Muscle layer of colon (tissue), 2 donors: ENCODE data around the gene GTPBP1.

Experiments
- H3K27ac ChIP-seq: one replicate; pipeline ENCODE4 v1.7.0; 2013; ENCODE audit warnings: low read depth, mild to moderate bottlenecking, low read length, moderate library complexity
- H3K27me3 ChIP-seq, 2 donors: one replicate each; pipeline ENCODE4 v1.7.0; 2013; ENCODE audit warnings: low read length in 2 of 2, mild to moderate bottlenecking in 2 of 2; ENCODE audit not compliant: insufficient read depth in 2 of 2, control insufficient read depth in 1 of 2
- H3K36me3 ChIP-seq: one replicate; pipeline ENCODE4 v1.7.0; 2013; ENCODE audit warnings: mild to moderate bottlenecking, low read length; ENCODE audit not compliant: insufficient read depth
- H3K4me1 ChIP-seq: one replicate; pipeline ENCODE4 v1.7.0; 2013; ENCODE audit warnings: mild to moderate bottlenecking, low read length; ENCODE audit not compliant: insufficient read depth
- H3K4me3 ChIP-seq, 2 donors: one replicate each; pipeline ENCODE4 v1.7.0; 2013; ENCODE audit warnings: low read length in 2 of 2, low read depth in 1 of 2, mild to moderate bottlenecking in 1 of 2, moderate library complexity in 1 of 2
- H3K9ac ChIP-seq: one replicate; pipeline ENCODE4 v1.7.0; 2013; ENCODE audit warnings: low read length
- H3K9me3 ChIP-seq: one replicate; pipeline ENCODE4 v1.7.0; 2013; ENCODE audit warnings: mild to moderate bottlenecking, low read length
- donor health status: abdominal sarcoma.
- donor health status: Adenocarcinoma of cecum.

The GTPBP1 gene

DNA sequence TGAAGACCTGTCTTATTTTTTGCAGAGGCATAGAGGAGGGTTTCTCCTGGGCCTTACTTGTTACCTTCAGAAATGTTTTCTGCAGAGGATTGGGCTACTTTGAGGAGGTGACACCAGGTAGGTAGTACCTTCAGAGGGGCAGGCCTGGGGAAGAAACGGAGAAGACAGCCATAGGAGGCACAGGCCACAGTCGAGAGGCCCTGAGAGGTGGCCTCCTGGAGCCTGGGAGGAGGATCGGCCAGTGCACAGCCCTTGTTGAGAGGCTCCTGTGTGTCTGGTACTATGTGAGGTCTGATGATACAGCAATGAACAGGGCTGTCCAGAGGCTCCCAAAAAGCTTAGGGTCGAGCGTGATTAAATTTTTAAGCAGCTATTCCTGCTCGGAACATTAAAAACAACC lies 11.5 kb downstream of the GTPBP1 start:
- Histone ChIP-seq H3K36me3 (peaks cover 47% of the 10 kb centered on the region), H3K4me1 (peaks cover 18% of the 10 kb centered on the region), H3K27ac (no peak overlapping the region), H3K27me3 (no peaks in the 10 kb centered on the region), H3K9ac (no peak overlapping the region), H3K4me3 (no peak overlapping the region), H3K9me3 (no peaks in the 10 kb centered on the region)

DNA sequence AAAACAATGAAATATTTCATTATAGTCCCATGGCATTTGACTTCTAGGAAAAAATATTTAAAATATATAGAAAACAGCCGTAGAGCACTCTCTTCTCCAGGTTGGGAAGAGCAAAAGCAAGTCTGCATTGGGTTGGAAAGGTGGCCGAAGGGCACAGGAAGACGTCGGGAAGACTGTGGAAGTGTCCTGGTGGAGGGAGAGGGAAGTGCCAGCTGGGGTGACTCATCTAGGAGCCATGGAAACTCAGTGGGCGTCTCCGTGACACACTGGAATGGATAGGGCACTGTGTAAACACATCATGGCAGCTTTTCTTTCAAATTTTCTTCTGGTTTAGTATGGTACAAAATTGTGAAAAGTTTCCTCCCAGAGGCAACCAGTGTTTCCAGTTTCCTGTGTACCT lies 12.7 kb downstream of the GTPBP1 start:
- H3K9me3 ChIP-seq = no peaks in the 10 kb centered on the region
- H3K27me3 ChIP-seq = no peaks in the 10 kb centered on the region
- no peak overlapping the region for H3K27ac ChIP-seq
- no peak overlapping the region for H3K9ac ChIP-seq
- no peak overlapping the region for H3K4me3 ChIP-seq
- H3K4me1 ChIP-seq = peaks cover 18% of the 10 kb centered on the region
- H3K36me3 ChIP-seq = peaks cover 49% of the 10 kb centered on the region

- no peak overlapping the region for H3K4me3 ChIP-seq
- peaks cover 57% of the 10 kb centered on the region for H3K36me3 ChIP-seq
- peaks cover 14% of the 10 kb centered on the region for H3K4me1 ChIP-seq
- H3K9ac ChIP-seq = no peak overlapping the region
- H3K9me3 ChIP-seq = no peaks in the 10 kb centered on the region
- no peaks in the 10 kb centered on the region for H3K27me3 ChIP-seq
- no peak overlapping the region for H3K27ac ChIP-seq
These were observed 13.5 kb downstream of the GTPBP1 start for GRCh38 chr22:38719196-38719595.

- H3K4me3 ChIP-seq = no peak overlapping the region
- H3K36me3 ChIP-seq = peaks cover 69% of the 10 kb centered on the region
- H3K27ac ChIP-seq = no peak overlapping the region
- no peak overlapping the region for H3K9ac ChIP-seq
- H3K4me1 ChIP-seq = peaks cover 9% of the 10 kb centered on the region
- H3K9me3 ChIP-seq = no peaks in the 10 kb centered on the region
- H3K27me3 ChIP-seq = no peaks in the 10 kb centered on the region
These were observed 14.6 kb downstream of the GTPBP1 start for GRCh38 chr22:38720350-38720749.

- no peak overlapping the region for H3K9ac ChIP-seq
- peaks cover 9% of the 10 kb centered on the region for H3K4me1 ChIP-seq
- H3K9me3 ChIP-seq = no peaks in the 10 kb centered on the region
- H3K27me3 ChIP-seq = no peaks in the 10 kb centered on the region
- H3K36me3 ChIP-seq = peaks cover 72% of the 10 kb centered on the region
- H3K27ac ChIP-seq = no peak overlapping the region
- no peak overlapping the region for H3K4me3 ChIP-seq
These were observed 15.8 kb downstream of the GTPBP1 start for GRCh38 chr22:38721551-38721950.

DNA sequence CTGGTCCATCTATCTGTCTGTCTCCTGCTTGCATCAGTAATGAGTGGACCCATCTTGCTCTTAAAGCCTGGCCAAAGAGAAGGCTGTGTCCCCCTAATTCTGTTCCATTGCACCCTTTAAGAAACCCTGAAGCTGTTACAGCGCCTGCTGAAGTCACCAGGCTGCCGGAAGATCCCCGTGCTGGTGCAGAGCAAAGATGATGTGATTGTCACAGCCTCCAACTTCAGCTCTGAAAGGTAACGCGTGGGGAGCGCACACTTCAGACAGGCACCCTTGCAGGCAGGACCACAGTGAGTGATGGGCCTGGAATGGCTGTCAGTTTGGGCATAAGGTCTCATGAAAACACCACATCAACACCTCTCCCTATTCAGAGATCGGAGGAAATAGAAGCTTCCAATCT lies 18.4 kb downstream of the GTPBP1 start:
- Histone ChIP-seq H3K27ac (no peak overlapping the region), H3K27me3 (no peaks in the 10 kb centered on the region), H3K9ac (no peak overlapping the region), H3K4me1 (no peaks in the 10 kb centered on the region), H3K9me3 (no peaks in the 10 kb centered on the region), H3K36me3 (peaks cover 84% of the 10 kb centered on the region), H3K4me3 (no peak overlapping the region)

- Histone ChIP-seq H3K27me3 (no peaks in the 10 kb centered on the region), H3K4me1 (no peaks in the 10 kb centered on the region), H3K9ac (no peak overlapping the region), H3K27ac (no peak overlapping the region), H3K4me3 (no peak overlapping the region), H3K36me3 (peaks cover 92% of the 10 kb centered on the region), H3K9me3 (no peaks in the 10 kb centered on the region)
These were observed 19.3 kb downstream of the GTPBP1 start for GRCh38 chr22:38724926-38725571.

DNA sequence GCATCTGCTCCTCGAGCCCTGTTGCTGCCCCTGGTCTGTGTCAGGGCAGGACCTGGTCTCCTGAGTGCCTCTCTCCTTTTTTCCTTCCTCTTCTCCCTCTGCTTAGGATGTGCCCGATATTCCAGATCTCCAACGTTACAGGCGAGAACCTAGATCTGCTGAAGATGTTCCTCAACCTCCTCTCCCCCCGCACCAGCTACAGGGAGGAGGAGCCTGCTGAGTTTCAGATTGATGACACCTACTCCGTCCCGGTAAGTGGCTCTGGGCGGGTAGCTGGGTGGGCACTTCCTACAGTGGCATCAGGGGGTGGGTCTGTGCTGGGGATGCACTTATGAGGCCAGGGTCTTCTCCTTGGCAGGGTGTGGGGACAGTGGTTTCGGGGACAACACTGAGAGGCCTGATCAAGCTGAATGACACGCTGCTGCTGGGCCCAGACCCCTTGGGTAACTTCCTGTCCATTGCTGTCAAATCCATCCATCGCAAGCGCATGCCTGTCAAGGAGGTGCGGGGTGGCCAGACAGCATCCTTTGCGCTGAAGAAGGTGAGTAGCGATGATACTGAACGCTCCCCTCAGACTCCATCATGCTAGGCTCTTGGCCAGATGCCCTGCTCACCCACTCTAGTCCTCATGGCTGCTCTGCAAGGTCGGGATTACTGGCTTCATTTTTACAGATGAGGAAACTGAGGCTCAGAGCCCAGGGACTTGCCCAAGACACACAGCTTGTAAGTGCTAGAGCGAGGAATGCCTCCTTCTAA lies 20.3 kb downstream of the GTPBP1 start:
- no peaks in the 10 kb centered on the region for H3K9me3 ChIP-seq
- no peak overlapping the region for H3K9ac ChIP-seq
- peaks cover 99% of the 10 kb centered on the region for H3K36me3 ChIP-seq
- H3K27me3 ChIP-seq = no peaks in the 10 kb centered on the region
- no peak overlapping the region for H3K4me3 ChIP-seq
- no peaks in the 10 kb centered on the region for H3K4me1 ChIP-seq
- H3K27ac ChIP-seq = no peak overlapping the region

- peaks cover 98% of the 10 kb centered on the region for H3K36me3 ChIP-seq
- H3K4me3 ChIP-seq = no peak overlapping the region
- no peak overlapping the region for H3K27ac ChIP-seq
- no peaks in the 10 kb centered on the region for H3K9me3 ChIP-seq
- H3K27me3 ChIP-seq = no peaks in the 10 kb centered on the region
- peaks cover 4% of the 10 kb centered on the region for H3K4me1 ChIP-seq
- H3K9ac ChIP-seq = no peak overlapping the region
These were observed 21.4 kb downstream of the GTPBP1 start for GRCh38 chr22:38727123-38727522.

DNA sequence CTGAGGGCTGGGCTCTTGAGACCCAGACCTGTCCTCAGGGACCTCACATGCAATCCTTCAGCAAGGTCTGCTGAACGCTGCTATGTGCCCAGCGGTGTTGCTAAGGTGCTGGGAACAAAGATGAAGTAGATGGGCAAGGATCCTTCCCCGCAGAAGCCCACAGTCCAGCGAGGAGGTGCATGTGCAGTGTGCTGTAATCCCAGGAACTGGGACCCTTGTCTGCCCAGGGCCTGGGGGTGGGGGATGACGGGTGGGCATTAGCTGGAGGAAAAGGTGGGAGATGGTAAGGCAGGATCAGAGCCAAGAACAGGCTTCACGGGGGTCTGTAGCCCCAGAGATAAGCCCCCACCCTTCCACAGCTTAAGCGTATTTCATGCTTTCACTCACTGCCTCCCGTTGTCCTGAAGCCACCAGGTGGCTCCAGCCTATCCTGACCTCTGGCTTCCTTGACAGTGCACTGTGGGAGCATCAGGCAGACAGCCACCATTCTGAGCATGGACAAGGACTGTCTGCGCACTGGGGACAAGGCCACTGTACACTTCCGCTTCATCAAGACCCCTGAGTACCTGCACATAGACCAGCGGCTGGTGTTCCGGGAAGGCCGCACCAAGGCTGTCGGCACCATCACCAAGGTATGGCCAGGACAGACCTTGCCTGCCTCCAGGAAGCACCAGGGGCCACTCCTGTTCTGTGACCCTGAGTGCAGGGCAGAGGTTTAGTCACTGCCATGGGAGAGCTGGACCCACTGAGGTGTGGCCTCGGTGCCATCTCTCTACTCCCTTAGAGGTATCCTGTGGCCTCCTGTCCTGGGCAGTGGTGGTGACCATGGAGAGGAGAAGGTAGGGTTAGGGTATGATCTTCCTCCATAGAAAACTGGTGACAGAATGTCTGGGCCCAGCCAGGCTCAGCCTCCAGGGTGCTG lies 22.0 kb downstream of the GTPBP1 start:
- peaks cover 92% of the 10 kb centered on the region for H3K36me3 ChIP-seq
- no peak overlapping the region for H3K9ac ChIP-seq
- H3K27ac ChIP-seq = no peak overlapping the region

More for the DNA sequence above, 22.0 kb downstream of the GTPBP1 start:
- H3K4me1 ChIP-seq = peaks cover 11% of the 10 kb centered on the region
- H3K27me3 ChIP-seq = no peaks in the 10 kb centered on the region
- no peak overlapping the region for H3K4me3 ChIP-seq
- H3K9me3 ChIP-seq = no peaks in the 10 kb centered on the region
